CD14-positive monocyte (primary cell): Measurements from ENCODE around the gene MIB1. TPM values are rescaled to one million over a fixed set of nuclear protein-coding genes. Genes with fewer than 3 reads are reported as not detected.

Source experiments
- DNase-seq, 3 donors: peaks; one replicate each; pipeline ENCODE4 v3.0.0-alpha.2; 2011 to 2022
- H2AFZ ChIP-seq: 2 replicates; pipeline ENCODE4 v1.6.0; 2012; ENCODE audit warnings: mild to moderate bottlenecking, low read depth, low read length, inconsistent platforms; ENCODE audit not compliant: insufficient read depth, poor library complexity, severe bottlenecking
- H3K27ac ChIP-seq, 2 donors: 1 replicate in 1 of 2; 2 replicates in 1 of 2; pipeline ENCODE4 v1.5.1; 2012 to 2013; ENCODE audit warnings: low read length in 2 of 2, control low read depth in 1 of 2, inconsistent platforms in 1 of 2, low read depth in 1 of 2, mild to moderate bottlenecking in 1 of 2
- H3K27me3 ChIP-seq, 2 donors: one replicate each; pipeline versions ENCODE4 v1.6.0 to v1.6.1; 2011 to 2013; ENCODE audit warnings: low read length in 2 of 2; ENCODE audit not compliant: control insufficient read depth in 2 of 2, insufficient read depth in 2 of 2
- H3K36me3 ChIP-seq, 2 donors: replicated peaks in 1 of 2; 1 replicate in 1 of 2; 2 replicates in 1 of 2; pipeline versions ENCODE4 v1.5.1 to v1.6.1; 2012 to 2013; ENCODE audit warnings: low read length in 2 of 2, control low read depth in 1 of 2, inconsistent platforms in 1 of 2, mild to moderate bottlenecking in 1 of 2; ENCODE audit not compliant: insufficient read depth in 2 of 2, control insufficient read depth in 1 of 2
- H3K4me1 ChIP-seq, 2 donors: 1 replicate in 1 of 2; 2 replicates in 1 of 2; pipeline versions ENCODE4 v1.5.1 to v1.6.1; 2012 to 2013; ENCODE audit warnings: low read length in 2 of 2, control low read depth in 1 of 2, inconsistent platforms in 1 of 2, mild to moderate bottlenecking in 1 of 2, moderate library complexity in 1 of 2; ENCODE audit not compliant: insufficient read depth in 2 of 2, control insufficient read depth in 1 of 2
- H3K4me2 ChIP-seq: replicated peaks from 2 replicates; pipeline ENCODE3; 2012; ENCODE audit warnings: low read length, moderate library complexity, mild to moderate bottlenecking; ENCODE audit not compliant: poor library complexity, severe bottlenecking; ENCODE audit errors: extremely low read depth
- H3K4me3 ChIP-seq, 3 experiments: fragments of 200-600 bp in 1 of 3; sonication (generic) in 1 of 3; replicated peaks in 1 of 3; 1 replicate in 2 of 3; 2 replicates in 1 of 3; pipeline ENCODE4 v1.5.1; 2011 to 2013; ENCODE audit warnings: low read length in 3 of 3, mild to moderate bottlenecking in 3 of 3, control low read depth in 2 of 3, low read depth in 2 of 3, inconsistent platforms in 1 of 3, moderate library complexity in 1 of 3
- H3K79me2 ChIP-seq: 2 replicates; pipeline ENCODE4 v1.6.0; 2012; ENCODE audit warnings: mild to moderate bottlenecking, control low read depth, inconsistent platforms, low read length, moderate library complexity; ENCODE audit not compliant: insufficient read depth
- H3K9ac ChIP-seq: 2 replicates; pipeline ENCODE4 v1.6.0; 2017; ENCODE audit warnings: low read length, mild to moderate bottlenecking; ENCODE audit not compliant: insufficient read depth, poor library complexity, severe bottlenecking
- H3K9me3 ChIP-seq, 2 donors: replicated peaks in 1 of 2; 1 replicate in 1 of 2; 2 replicates in 1 of 2; pipeline versions ENCODE4 v1.5.1 to v1.6.1; 2012 to 2013; ENCODE audit warnings: low read length in 2 of 2, control low read depth in 1 of 2; ENCODE audit not compliant: control insufficient read depth in 1 of 2, insufficient read depth in 1 of 2
- H4K20me1 ChIP-seq: 2 replicates; pipeline ENCODE4 v1.6.0; 2012; ENCODE audit warnings: mild to moderate bottlenecking, low read length, control low read depth, moderate library complexity; ENCODE audit not compliant: insufficient read depth
- H3K27ac Mint-ChIP-seq, 7 donors: one replicate each; pipeline ENCODE4 v1.8.0; 2020; ENCODE audit warnings: mild to moderate bottlenecking in 7 of 7, mixed read lengths in 7 of 7, moderate library complexity in 6 of 7, inconsistent platforms in 2 of 7
- H3K27me3 Mint-ChIP-seq, 3 donors: one replicate each; pipeline ENCODE4 v1.8.0; 2021 to 2022; ENCODE audit warnings: low read depth in 3 of 3, mild to moderate bottlenecking in 3 of 3, mixed read lengths in 3 of 3, moderate library complexity in 3 of 3, inconsistent platforms in 1 of 3
- H3K36me3 Mint-ChIP-seq, 2 donors: one replicate each; pipeline ENCODE4 v1.8.0; 2020; ENCODE audit warnings: mixed read lengths in 2 of 2, inconsistent platforms in 1 of 2, mild to moderate bottlenecking in 1 of 2
- H3K4me1 Mint-ChIP-seq: one replicate; pipeline ENCODE4 v1.8.0; 2020; ENCODE audit warnings: mild to moderate bottlenecking, mixed read lengths
- H3K4me3 Mint-ChIP-seq, 2 donors: one replicate each; pipeline ENCODE4 v1.8.0; 2020; ENCODE audit warnings: mild to moderate bottlenecking in 2 of 2, mixed read lengths in 2 of 2, moderate library complexity in 1 of 2
- H3K9me3 Mint-ChIP-seq, 7 donors: one replicate each; pipeline ENCODE4 v1.8.0; 2020 to 2022; ENCODE audit warnings: mixed read lengths in 7 of 7, mild to moderate bottlenecking in 6 of 7, moderate library complexity in 6 of 7, inconsistent platforms in 2 of 7
- WGBS: methylation state at CpG from one replicate; pipeline ENCODE4 v1.1.5; 2013; ENCODE audit warnings: missing lambda C conversion rate; ENCODE audit not compliant: insufficient coverage; 5-methylcytosine and 5-hydroxymethylcytosine counted together
- intact Hi-C, 2 donors: fragments of 100-400 bp; cut with micrococcal nuclease; formaldehyde crosslinking; loops; one replicate each; pipeline versions ENCODE4 v1.15.0 to v1.15.1; 2023
- polyA plus RNA-seq, 3 donors: library from polyadenylated mRNA; depleted of rRNA in 1 of 3; unstranded in 2 of 3; stranded (reverse) in 1 of 3; fragments of 300-500 nt in 2 of 3; fragments of >200 nt in 1 of 3; fragmentation: Illumina TruSeq in 2 of 3; gene quantifications; 1 replicate in 2 of 3; 2 replicates in 1 of 3; pipeline ENCODE4 v1.2.3, GENCODE V29; 2012 to 2021
- TF ChIP-seq, protein P1 (sequence below): fragments of 200-600 bp; IDR thresholded peaks from one replicate; pipeline ENCODE4 v1.8.0; 2022; ENCODE audit warnings: antibody characterized with exemption, mild to moderate bottlenecking

Gene MIB1
- polyA plus RNA-seq, 3 donors: 5.7 to 8.5 (median 7.8) TPM

DNA sequence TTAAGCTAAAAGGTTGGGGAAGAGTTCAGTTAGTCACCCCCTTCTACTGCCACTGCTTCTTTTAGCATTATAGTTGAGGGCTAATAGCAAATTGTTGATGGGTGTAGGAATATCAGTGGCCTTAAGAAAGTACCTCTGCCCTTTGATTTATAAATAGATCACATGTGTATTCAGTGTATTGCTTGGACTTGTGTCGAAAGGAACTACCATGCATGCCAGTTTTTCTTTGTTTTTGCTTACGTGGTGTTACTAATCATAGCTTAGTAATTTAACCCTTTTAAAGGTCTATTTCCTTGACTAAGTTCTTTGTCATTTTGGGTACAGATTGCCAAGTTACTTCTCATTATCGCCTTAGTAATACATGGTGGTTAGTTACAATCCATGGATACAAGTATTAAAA is 85.6 kb downstream of the MIB1 start:
- TF ChIP-seq, protein P1, sequence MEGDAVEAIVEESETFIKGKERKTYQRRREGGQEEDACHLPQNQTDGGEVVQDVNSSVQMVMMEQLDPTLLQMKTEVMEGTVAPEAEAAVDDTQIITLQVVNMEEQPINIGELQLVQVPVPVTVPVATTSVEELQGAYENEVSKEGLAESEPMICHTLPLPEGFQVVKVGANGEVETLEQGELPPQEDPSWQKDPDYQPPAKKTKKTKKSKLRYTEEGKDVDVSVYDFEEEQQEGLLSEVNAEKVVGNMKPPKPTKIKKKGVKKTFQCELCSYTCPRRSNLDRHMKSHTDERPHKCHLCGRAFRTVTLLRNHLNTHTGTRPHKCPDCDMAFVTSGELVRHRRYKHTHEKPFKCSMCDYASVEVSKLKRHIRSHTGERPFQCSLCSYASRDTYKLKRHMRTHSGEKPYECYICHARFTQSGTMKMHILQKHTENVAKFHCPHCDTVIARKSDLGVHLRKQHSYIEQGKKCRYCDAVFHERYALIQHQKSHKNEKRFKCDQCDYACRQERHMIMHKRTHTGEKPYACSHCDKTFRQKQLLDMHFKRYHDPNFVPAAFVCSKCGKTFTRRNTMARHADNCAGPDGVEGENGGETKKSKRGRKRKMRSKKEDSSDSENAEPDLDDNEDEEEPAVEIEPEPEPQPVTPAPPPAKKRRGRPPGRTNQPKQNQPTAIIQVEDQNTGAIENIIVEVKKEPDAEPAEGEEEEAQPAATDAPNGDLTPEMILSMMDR: no peak
- H3K9me3 ChIP-seq: no peaks in the 10 kb centered on the region
- no peak overlapping the region for H3K4me3 ChIP-seq
- no peaks in the 10 kb centered on the region for H3K27me3 ChIP-seq
- H3K9ac ChIP-seq: no peak overlapping the region
- Mint-ChIP-seq H3K9me3 (no peaks in the 10 kb centered on the region), H3K27ac (no peak overlapping the region), H3K4me3 (no peak overlapping the region), H3K4me1 (no peaks in the 10 kb centered on the region), H3K27me3 (no peaks in the 10 kb centered on the region), H3K36me3 (peaks cover 35 to 40% of the 10 kb centered on the region in 2 donors)
- DNase-seq: no peak
- no peaks in the 10 kb centered on the region for H3K79me2 ChIP-seq
- H3K36me3 ChIP-seq: peaks cover 10 to 39% of the 10 kb centered on the region in 2 donors
- H3K27ac ChIP-seq: no peak overlapping the region
- no CpG with 5 or more reads among the region's 3 CpGs for WGBS
- intact Hi-C loops: no loop called here
- H3K4me1 ChIP-seq: no peaks in the 10 kb centered on the region
- H3K4me2 ChIP-seq: no peak overlapping the region
- H2AFZ ChIP-seq: no peak overlapping the region
- H4K20me1 ChIP-seq: no peaks in the 10 kb centered on the region

DNA sequence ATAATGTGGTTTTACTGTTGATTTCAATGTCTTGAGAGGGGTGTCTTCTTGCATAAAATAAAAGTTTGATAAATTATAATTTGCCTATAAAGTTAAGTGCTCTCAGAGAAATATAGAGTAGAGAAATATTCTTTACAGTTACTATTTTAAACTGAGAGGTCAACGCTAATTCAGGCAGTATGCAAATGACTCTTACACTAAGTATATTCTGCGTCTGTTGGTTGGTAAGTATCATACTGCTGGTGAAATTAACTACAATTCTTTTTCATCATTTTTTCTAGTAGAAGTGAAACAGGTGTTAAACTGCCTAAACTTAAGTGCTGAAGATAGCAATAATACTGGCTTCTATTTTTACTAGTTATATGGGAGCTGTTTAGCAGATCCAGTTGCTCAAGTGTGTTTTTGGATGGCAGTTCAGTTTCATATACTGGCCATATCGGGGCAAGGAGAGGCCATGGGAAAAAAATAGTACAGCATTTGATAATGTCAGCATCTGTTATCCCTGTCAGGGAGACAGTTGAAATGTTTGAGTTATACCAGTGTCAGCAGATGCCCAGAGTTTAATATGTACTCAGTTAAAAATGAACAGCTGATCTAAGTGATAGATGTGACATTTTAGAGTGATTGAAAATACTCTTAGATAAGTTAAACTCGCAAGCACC is 86.2 kb downstream of the MIB1 start:
- TF ChIP-seq, protein P1: no peak
- Histone ChIP-seq H3K79me2 (no peaks in the 10 kb centered on the region), H2AFZ (no peak overlapping the region), H3K4me3 (no peak overlapping the region), H3K9ac (no peak overlapping the region), H3K9me3 (no peaks in the 10 kb centered on the region), H3K27me3 (no peaks in the 10 kb centered on the region), H4K20me1 (no peaks in the 10 kb centered on the region), H3K4me2 (no peak overlapping the region), H3K36me3 (peaks cover 9 to 35% of the 10 kb centered on the region in 2 donors), H3K4me1 (no peaks in the 10 kb centered on the region), H3K27ac (no peak overlapping the region)
- 100% methylated on average over 1 of the region's 4 CpGs for WGBS
- intact Hi-C loops: no loop called here
- no peaks in the 10 kb centered on the region for H3K4me1 Mint-ChIP-seq
- no peaks in the 10 kb centered on the region for H3K9me3 Mint-ChIP-seq
- no peak overlapping the region for H3K4me3 Mint-ChIP-seq
- no peak for DNase-seq
- no peaks in the 10 kb centered on the region for H3K27me3 Mint-ChIP-seq
- H3K27ac Mint-ChIP-seq: no peak overlapping the region
- H3K36me3 Mint-ChIP-seq: peaks cover 33 to 34% of the 10 kb centered on the region in 2 donors
